ENCODE data around the gene NRP1. TPM values are rescaled to one million over a fixed set of nuclear protein-coding genes. Genes with fewer than 3 reads are reported as not detected.

The NRP1 gene
- total RNA-seq, 4 donors from 2014 or later: 45.7 to 90.0 (median 57.7) TPM

GRCh38 chr10:33254556-33255160 is 79.8 kb downstream of the NRP1 start:
- Histone ChIP-seq H3K36me3 (peaks cover 0 to 34% (median 0%) of the 10 kb centered on the region in 3 donors), H3K4me3 (no peak overlapping the region), H3K9me3 (no peaks in the 10 kb centered on the region), H3K4me1 (peaks cover 0 to 46% (median 3%) of the 10 kb centered on the region in 4 donors), H3K27me3 (no peaks in the 10 kb centered on the region), H3K27ac (no peak overlapping the region)
- WGBS, 2 donors: 47 to 55% methylated on average over 3 of the region's 3 CpGs
- DNase-seq (ENCODE audit: low spot score in 2 of 2): no peak
- TF ChIP-seq EP300 (IDR thresholded peaks at IDR 0.05): no peak
- TF ChIP-seq CTCF (IDR thresholded peaks at IDR 0.05): no peak
- no peak for TF ChIP-seq POLR2A (IDR thresholded peaks at IDR 0.05)

GRCh38 chr10:33253411-33253810 is 81.1 kb downstream of the NRP1 start:
- TF ChIP-seq EP300 (IDR thresholded peaks at IDR 0.05) (no peak), POLR2A (IDR thresholded peaks at IDR 0.05) (no peak), CTCF (IDR thresholded peaks at IDR 0.05) (no peak)
- DNase-seq (ENCODE audit: low spot score in 2 of 2): no peak
- Histone ChIP-seq H3K4me1 (peaks cover 0 to 42% (median 5%) of the 10 kb centered on the region in 4 donors), H3K36me3 (peaks cover 0 to 34% (median 0%) of the 10 kb centered on the region in 3 donors), H3K9me3 (no peaks in the 10 kb centered on the region), H3K4me3 (no peak overlapping the region), H3K27me3 (no peaks in the 10 kb centered on the region), H3K27ac (peak overlapping the region in 1 of 4 donors; percentile 6)
- WGBS, 2 donors: 87% methylated on average over 4 of the region's 4 CpGs

GRCh38 chr10:33252794-33253203 is 81.7 kb downstream of the NRP1 start:
- DNase-seq (ENCODE audit: low spot score in 2 of 2): no peak
- no peak for TF ChIP-seq POLR2A (IDR thresholded peaks at IDR 0.05)
- no peak for TF ChIP-seq CTCF (IDR thresholded peaks at IDR 0.05)
- TF ChIP-seq EP300 (IDR thresholded peaks at IDR 0.05): no peak
- peaks cover 0 to 34% (median 0%) of the 10 kb centered on the region in 3 donors for H3K36me3 ChIP-seq
- H3K9me3 ChIP-seq: no peaks in the 10 kb centered on the region
- H3K27me3 ChIP-seq: no peaks in the 10 kb centered on the region
- peaks cover 0 to 36% (median 5%) of the 10 kb centered on the region in 4 donors for H3K4me1 ChIP-seq
- H3K27ac ChIP-seq: peak overlapping the region in 1 of 4 donors; percentile 6
- H3K4me3 ChIP-seq: no peak overlapping the region
- WGBS, 2 donors: 71 to 73% methylated on average over 3 of the region's 3 CpGs

- H3K27ac ChIP-seq: no peak overlapping the region
These were observed 82.1 kb downstream of the NRP1 start for GRCh38 chr10:33252324-33252723.

More at GRCh38 chr10:33252324-33252723, 82.1 kb downstream of the NRP1 start:
- DNase-seq (ENCODE audit: low spot score in 2 of 2): no peak
- 88 to 95% methylated on average over 12 of the region's 12 CpGs for WGBS, 2 donors
- Histone ChIP-seq H3K27me3 (no peaks in the 10 kb centered on the region), H3K36me3 (peaks cover 0 to 38% (median 0%) of the 10 kb centered on the region in 3 donors), H3K9me3 (no peaks in the 10 kb centered on the region), H3K4me3 (no peak overlapping the region), H3K4me1 (peaks cover 0 to 32% (median 5%) of the 10 kb centered on the region in 4 donors)
- TF ChIP-seq EP300 (IDR thresholded peaks at IDR 0.05) (no peak), POLR2A (IDR thresholded peaks at IDR 0.05) (no peak), CTCF (IDR thresholded peaks at IDR 0.05) (no peak)
